Measurements from ENCODE around the gene AGO4. TPM values are rescaled to one million over a fixed set of nuclear protein-coding genes. Genes with fewer than 3 reads are reported as not detected.

Gene AGO4
- total RNA-seq: 10 to 100 TPM; 18.1 to 23.6 (median 18.7) TPM

DNA sequence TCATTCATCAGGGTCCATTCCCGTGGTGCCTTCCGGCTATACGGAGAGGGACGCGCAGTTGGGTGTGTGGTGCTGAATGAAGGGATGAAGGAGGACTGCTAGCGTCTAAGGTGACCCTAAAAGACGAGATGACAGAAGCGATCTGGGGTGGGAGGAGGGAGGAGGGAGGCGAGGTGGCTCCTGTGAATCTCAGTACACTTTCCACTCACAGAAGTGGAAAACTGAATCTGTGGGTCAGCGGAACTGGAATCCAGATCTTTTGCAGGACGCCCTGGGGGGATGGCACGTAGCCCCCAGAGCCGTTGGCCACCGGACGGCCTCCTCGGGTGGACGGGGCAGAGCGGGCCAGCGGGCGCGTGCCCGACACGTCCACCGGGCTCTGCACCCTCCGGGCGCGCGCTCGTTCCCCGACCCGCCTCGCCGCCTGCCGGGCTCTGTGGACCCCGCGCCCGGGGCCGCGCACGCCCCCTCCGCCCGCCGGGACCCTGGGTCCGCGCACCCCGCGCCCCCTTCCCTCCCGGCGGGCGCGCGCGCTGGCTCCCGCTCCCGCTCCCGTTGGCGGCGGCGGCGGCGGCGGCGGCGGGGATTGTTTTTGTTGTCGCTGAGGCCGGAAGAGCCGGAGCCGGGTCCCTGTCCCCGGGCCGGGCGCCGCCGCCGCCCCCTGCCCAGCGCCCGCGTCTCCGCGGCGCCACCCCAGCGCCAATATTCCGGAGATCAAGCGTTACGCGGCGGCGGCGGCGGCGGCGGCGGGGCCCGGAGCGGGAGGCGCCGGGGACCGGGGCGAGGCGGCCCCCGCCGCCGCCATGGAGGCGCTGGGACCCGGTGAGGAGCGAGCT, at the start of gene AGO4:
Gene AGO4 (plus strand): TSS at position 403 of the 836 bp plus-strand sequence. CDS start 401 bp downstream, at position 804.
- TF ChIP-seq, protein P1, sequence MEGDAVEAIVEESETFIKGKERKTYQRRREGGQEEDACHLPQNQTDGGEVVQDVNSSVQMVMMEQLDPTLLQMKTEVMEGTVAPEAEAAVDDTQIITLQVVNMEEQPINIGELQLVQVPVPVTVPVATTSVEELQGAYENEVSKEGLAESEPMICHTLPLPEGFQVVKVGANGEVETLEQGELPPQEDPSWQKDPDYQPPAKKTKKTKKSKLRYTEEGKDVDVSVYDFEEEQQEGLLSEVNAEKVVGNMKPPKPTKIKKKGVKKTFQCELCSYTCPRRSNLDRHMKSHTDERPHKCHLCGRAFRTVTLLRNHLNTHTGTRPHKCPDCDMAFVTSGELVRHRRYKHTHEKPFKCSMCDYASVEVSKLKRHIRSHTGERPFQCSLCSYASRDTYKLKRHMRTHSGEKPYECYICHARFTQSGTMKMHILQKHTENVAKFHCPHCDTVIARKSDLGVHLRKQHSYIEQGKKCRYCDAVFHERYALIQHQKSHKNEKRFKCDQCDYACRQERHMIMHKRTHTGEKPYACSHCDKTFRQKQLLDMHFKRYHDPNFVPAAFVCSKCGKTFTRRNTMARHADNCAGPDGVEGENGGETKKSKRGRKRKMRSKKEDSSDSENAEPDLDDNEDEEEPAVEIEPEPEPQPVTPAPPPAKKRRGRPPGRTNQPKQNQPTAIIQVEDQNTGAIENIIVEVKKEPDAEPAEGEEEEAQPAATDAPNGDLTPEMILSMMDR (IDR thresholded peaks at IDR 0.05; ENCODE audit: low read depth): no peak

DNA sequence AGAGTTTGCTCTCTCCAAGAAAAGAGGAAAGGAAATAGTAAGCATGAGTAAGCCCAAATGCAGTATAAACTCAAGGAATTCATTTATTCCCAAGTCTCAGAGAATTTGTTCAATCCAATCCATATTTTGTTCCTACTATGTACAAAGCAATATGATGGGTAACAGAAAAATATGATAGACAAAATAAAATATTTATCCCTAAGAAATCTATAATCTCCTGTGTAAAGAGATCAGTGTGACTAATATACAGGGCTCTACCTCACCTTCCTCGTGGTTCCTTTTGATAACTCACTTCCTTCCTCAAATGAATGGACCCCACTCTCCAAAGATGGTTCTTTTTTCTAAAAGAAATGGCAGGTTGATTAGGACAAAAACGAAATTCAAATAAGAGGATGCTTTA, 45.7 kb upstream of the AGO4 start:
- TF ChIP-seq, protein P1 (IDR thresholded peaks at IDR 0.05; ENCODE audit: low read depth): no peak

DNA sequence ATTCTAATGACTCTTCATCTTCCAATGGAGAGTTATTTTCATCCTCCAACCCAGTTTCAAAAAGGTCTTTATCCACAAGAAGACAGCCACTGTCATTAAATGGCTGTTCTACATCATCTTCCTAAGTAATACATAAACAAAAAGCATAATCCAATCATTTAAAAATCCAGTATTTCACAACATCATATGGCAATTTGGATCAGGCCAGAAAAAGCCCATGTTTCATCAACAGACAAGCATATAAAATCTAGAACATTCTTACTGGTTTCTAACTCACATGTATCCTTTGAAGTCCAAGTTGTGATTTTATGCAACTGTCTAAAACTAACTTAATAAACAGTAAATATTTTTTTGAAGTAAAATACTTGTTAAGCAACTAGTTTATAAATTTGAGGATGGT, 44.6 kb upstream of the AGO4 start:
- TF ChIP-seq, protein P1 (IDR thresholded peaks at IDR 0.05; ENCODE audit: low read depth): no peak

DNA sequence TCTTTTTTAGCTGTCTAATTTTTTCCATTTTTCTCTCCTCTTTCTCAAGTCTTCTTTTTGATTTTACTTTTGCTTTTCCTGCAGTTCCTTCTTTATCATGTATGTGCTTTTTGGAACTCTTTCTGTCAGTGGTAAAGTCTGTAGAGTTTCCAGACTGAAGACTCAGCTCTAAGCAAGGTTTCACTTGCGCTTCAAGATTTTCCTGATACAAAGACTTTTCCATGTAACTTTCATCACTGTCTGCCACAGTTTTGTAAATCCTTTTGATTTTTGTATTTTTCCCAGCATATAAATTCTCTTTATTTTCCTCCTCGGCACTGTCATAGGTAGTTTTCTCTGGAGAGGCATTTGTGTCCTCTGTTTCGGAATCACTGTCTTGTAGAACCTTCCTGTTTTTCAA, 43.5 kb upstream of the AGO4 start:
- TF ChIP-seq, protein P1 (IDR thresholded peaks at IDR 0.05; ENCODE audit: low read depth): no peak

- TF ChIP-seq, protein P1 (IDR thresholded peaks at IDR 0.05; ENCODE audit: low read depth): no peak
Observed at GRCh38 chr1:35768350-35769187, 39.2 kb upstream of the AGO4 start.

- TF ChIP-seq, protein P1 (IDR thresholded peaks at IDR 0.05; ENCODE audit: low read depth): no peak
Observed at GRCh38 chr1:35769188-35769758, 38.5 kb upstream of the AGO4 start.

DNA sequence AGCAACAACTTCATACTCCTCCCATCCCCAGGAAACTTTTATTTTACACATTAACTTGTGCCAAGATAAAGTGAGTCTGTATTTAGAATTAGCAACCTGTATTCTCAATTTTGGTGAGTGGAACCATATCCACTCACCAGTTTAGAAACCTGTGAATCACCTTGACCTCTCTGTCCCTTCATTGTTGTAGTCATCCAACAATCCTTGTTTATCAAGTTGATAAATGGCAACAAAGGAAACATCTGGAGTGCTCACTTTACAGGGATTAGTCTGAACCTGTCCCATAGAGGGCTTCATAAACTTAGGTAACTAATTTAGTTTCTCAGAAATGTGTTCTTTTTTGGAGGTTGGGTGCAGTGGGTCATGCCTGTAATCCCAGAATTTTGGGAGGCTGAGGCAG, 34.1 kb upstream of the AGO4 start:
- TF ChIP-seq, protein P1 (IDR thresholded peaks at IDR 0.05; ENCODE audit: low read depth): no peak

Measured in subcutaneous adipose tissue (tissue), 4 donors.